Peyer's patch (tissue), 4 donors: ENCODE results near the gene CLCNKA. TPM values are rescaled to one million over a fixed set of nuclear protein-coding genes. Genes with fewer than 3 reads are reported as not detected.
"Not testable (repeated sequence)": the region's sequence is repeated elsewhere in the genome, so short reads cannot be mapped to it uniquely, and the experiment has no call there.

Experiments
- DNase-seq, 3 donors: peaks; one replicate each; pipeline ENCODE4 v3.0.0-alpha.2; 2017 to 2019
- H3K27ac ChIP-seq, 4 donors: fragments of 200-600 bp; sonication (generic); one replicate each; pipeline ENCODE4 v1.5.1; 2016 to 2019
- H3K27me3 ChIP-seq, 2 donors: fragments of 200-600 bp; sonication (generic); one replicate each; pipeline ENCODE4 v1.5.1; 2019
- H3K36me3 ChIP-seq, 3 donors: fragments of 200-600 bp; sonication (generic); one replicate each; pipeline ENCODE4 v1.5.1; 2016 to 2019
- H3K4me1 ChIP-seq, 4 donors: fragments of 200-600 bp; sonication (generic); one replicate each; pipeline ENCODE4 v1.5.1; 2016 to 2019
- H3K4me3 ChIP-seq, 4 donors: fragments of 200-600 bp; sonication (generic); 1 replicate in 3 of 4; 2 replicates in 1 of 4; pipeline ENCODE4 v1.5.1; 2016 to 2019; ENCODE audit warnings: mild to moderate bottlenecking in 1 of 4
- H3K9me3 ChIP-seq, 4 donors: fragments of 200-600 bp; sonication (generic); one replicate each; pipeline ENCODE4 v1.5.1; 2016 to 2019; ENCODE audit warnings: mild to moderate bottlenecking in 1 of 4
- POLR2A ChIP-seq, 2 donors: fragments of 450-650 bp; IDR thresholded peaks; one replicate each; pipeline ENCODE4 v1.5.1; 2017; ENCODE audit warnings: antibody characterized with exemption in 2 of 2, mild to moderate bottlenecking in 2 of 2, moderate library complexity in 2 of 2
- total RNA-seq, 4 donors: library from RNA; depleted of rRNA; stranded (reverse); fragments of >200 nt; gene quantifications; one replicate each; pipeline ENCODE4 v1.1.0, GENCODE V29; 2016
- TF ChIP-seq, protein P1 (sequence below), 6 experiments: fragments of 450-650 bp in 4 of 6; fragments of 200-600 bp in 2 of 6; sonication (generic) in 1 of 6; IDR thresholded peaks; one replicate each; pipeline ENCODE4 v1.5.1; 2017 to 2019; ENCODE audit warnings: antibody characterized with exemption in 6 of 6, mild to moderate bottlenecking in 3 of 6, moderate library complexity in 1 of 6

Gene CLCNKA
- total RNA-seq, 4 donors from 2014 or later: 0.47 TPM; not detected in 3

DNA sequence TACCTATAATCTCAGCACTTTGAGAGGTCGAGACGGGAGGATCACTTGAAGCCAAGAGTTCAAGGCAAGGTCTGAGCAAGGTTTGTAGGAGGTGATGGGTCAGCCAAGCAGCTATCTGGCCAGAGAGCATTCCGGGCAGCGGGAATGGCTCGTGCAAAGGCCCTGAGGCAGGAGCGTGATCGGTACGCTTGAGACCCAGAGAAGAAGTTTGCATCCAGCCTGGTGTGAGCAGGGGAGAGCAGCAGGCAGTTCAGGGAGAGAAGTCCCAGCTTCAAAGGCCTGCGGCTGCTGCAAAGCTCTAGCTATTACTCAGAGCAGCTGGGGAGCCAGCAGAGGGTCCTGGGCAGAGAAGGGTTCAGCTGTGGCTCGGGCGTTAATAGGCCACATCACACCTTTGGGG is 22.9 kb upstream of the CLCNKA start:
- no peaks in the 10 kb centered on the region for H3K4me1 ChIP-seq
- no peaks in the 10 kb centered on the region for H3K27me3 ChIP-seq
- DNase-seq: peak in 1 of 3 donors; percentile 30

DNA sequence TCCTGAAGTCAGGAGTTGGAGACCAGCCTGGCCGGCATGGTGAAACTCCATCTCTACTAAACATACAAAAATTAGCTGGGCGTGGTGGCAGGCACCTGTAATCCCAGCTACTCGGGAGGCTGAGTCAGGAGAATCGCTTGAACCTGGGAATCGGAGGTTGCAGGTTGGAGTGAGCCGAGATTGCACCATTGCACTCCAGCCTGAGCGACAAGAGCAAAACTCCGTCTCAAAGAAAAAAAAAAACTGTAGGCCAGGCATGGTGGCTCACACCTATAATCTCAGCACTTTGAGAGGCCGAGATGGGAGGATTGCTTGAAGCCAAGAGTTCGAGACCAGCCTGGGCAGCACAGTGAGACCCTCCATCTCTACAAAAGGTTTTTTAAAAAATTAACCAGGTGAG is 20.6 kb upstream of the CLCNKA start:
- not testable (repeated sequence) for H3K36me3 ChIP-seq, H3K27ac ChIP-seq, H3K9me3 ChIP-seq, H3K4me3 ChIP-seq, H3K4me1 ChIP-seq, H3K27me3 ChIP-seq, DNase-seq

More for the DNA sequence above, 22.9 kb upstream of the CLCNKA start:
- H3K4me3 ChIP-seq: no peak overlapping the region
- no peaks in the 10 kb centered on the region for H3K36me3 ChIP-seq
- TF ChIP-seq, protein P1, sequence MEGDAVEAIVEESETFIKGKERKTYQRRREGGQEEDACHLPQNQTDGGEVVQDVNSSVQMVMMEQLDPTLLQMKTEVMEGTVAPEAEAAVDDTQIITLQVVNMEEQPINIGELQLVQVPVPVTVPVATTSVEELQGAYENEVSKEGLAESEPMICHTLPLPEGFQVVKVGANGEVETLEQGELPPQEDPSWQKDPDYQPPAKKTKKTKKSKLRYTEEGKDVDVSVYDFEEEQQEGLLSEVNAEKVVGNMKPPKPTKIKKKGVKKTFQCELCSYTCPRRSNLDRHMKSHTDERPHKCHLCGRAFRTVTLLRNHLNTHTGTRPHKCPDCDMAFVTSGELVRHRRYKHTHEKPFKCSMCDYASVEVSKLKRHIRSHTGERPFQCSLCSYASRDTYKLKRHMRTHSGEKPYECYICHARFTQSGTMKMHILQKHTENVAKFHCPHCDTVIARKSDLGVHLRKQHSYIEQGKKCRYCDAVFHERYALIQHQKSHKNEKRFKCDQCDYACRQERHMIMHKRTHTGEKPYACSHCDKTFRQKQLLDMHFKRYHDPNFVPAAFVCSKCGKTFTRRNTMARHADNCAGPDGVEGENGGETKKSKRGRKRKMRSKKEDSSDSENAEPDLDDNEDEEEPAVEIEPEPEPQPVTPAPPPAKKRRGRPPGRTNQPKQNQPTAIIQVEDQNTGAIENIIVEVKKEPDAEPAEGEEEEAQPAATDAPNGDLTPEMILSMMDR (IDR thresholded peaks at IDR 0.05): no peak
- TF ChIP-seq POLR2A (IDR thresholded peaks at IDR 0.05): no peak
- no peak overlapping the region for H3K27ac ChIP-seq
- no peaks in the 10 kb centered on the region for H3K9me3 ChIP-seq

- no peaks in the 10 kb centered on the region for H3K36me3 ChIP-seq
- no peaks in the 10 kb centered on the region for H3K27me3 ChIP-seq
- no peaks in the 10 kb centered on the region for H3K9me3 ChIP-seq
- no peak for DNase-seq
- no peak overlapping the region for H3K27ac ChIP-seq
- TF ChIP-seq, protein P1 (IDR thresholded peaks at IDR 0.05): no peak
- no peak for TF ChIP-seq POLR2A (IDR thresholded peaks at IDR 0.05)
- no peak overlapping the region for H3K4me3 ChIP-seq
- H3K4me1 ChIP-seq: no peaks in the 10 kb centered on the region
These were observed 16.2 kb upstream of the CLCNKA start for GRCh38 chr1:16005597-16005996.

DNA sequence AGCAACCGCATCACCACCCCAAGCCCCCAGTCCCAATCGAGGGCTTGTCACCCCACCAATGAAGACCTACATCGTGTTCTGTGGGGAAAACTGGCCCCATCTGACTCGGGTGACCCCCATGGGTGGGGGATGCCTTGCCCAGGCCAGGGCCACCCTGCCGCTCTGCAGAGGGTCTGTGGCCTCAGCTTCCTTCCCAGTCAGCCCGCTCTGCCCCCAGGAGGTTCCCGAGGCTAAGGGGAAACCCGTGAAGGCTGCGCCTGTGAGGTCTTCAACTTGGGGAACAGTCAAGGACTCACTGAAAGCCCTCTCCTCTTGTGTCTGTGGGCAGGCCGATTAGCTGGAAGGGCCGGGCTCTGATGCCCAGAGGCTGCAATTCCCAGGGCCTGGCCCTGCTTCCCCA is 15.8 kb upstream of the CLCNKA start:
- Histone ChIP-seq H3K4me3 (no peak overlapping the region), H3K4me1 (no peaks in the 10 kb centered on the region), H3K9me3 (no peaks in the 10 kb centered on the region), H3K27ac (no peak overlapping the region), H3K36me3 (no peaks in the 10 kb centered on the region), H3K27me3 (no peaks in the 10 kb centered on the region)
- no peak for TF ChIP-seq POLR2A (IDR thresholded peaks at IDR 0.05)
- DNase-seq: peak in 1 of 3 donors; percentile 37

DNA sequence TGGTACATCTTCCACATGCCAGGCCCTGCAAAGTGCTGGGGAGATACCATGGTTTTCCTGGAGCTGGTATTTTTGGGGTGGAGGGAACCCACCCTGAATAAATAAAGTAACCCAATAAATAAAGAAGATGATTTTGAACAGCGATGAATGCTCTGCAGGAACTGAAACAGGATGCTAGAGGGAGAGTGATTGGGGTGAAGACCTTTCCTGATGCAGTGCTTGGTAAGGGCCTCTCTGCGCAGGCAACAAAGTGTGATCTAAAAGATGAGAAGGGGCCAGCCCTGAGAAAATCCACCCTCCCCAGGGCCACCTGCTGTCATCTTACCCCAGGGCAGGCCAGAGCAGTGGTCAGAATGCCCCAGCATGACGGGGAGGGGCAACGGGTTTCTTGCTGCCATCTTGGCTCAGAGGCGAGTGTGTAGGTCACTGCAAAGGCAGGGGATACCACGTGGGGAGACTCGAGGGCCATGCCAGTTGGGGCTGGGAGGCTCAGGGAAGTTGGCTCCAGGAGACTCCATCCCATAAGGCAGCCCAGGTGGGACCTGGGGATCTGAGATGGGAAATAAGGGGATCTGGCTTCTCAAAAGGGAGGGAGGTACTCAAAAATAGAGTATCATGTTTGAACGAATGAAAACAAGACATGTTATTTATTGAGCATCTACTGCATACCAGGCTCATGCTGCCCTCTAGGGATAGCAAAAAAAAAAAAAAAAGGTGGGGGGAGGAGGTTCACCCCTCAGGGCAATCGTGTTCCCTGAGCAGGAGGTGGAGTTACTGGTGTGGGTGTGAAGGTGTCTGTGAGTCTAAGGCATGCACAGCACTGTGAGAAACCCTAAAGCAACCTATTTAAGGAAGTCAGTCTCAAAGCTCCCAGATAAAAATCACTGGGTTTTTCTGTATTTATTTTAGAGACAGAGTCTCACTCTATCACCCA is 15.0 kb upstream of the CLCNKA start:
- TF ChIP-seq, protein P1 (IDR thresholded peaks at IDR 0.05): no peak
- peak in 1 of 3 donors; percentile 41 for DNase-seq
- Histone ChIP-seq H3K4me1 (no peaks in the 10 kb centered on the region), H3K27ac (no peak overlapping the region), H3K4me3 (no peak overlapping the region), H3K27me3 (no peaks in the 10 kb centered on the region), H3K36me3 (no peaks in the 10 kb centered on the region), H3K9me3 (no peaks in the 10 kb centered on the region)

DNA sequence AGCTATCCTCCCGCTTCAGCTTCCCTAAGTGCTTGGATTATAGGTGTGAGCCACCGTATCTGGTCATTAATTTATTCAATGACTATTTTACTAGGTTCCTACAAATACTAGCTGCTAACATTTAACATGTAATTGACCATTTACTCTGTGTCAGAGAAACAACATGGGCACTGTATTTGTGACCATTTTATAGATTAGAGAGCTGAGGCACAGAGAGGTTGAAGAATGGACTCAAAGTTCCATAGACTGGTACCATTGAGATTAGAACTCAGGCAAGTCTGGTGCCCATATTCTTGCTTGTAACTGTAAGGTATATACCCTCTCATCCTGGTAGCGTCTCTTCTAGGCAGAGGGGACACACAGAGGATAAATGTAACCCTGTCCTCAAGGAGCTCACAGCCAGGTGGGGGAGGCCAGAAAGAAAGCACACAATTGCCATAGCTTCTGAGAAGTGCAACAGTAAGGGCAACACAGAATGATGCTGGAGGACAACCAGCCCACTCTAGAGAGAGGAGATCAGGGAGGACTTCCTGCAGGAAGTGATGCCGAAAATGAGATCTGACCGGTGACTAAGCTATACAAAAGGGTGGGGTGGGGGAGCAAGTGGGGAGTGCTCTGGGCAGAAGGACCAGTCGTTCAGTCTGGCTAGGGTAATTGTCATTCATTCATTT is 14.0 kb upstream of the CLCNKA start:
- TF ChIP-seq POLR2A (IDR thresholded peaks at IDR 0.05): no peak
- TF ChIP-seq, protein P1 (IDR thresholded peaks at IDR 0.05): no peak
- Histone ChIP-seq H3K4me3 (no peak overlapping the region), H3K9me3 (no peaks in the 10 kb centered on the region), H3K27me3 (no peaks in the 10 kb centered on the region), H3K36me3 (no peaks in the 10 kb centered on the region), H3K4me1 (peaks cover 0 to 7% (median 5%) of the 10 kb centered on the region in 4 donors), H3K27ac (no peak overlapping the region)
- no peak for DNase-seq
